NCI-H2196 treated with DMSO at 0.1 percent for 48 hours (cell line): ENCODE measurements around the gene PSMB5.

Experiments used
- DNase-seq: peaks from one replicate; lab custom pipeline; 2025; ENCODE audit not compliant: unreplicated experiment; lab: John Stamatoyannopoulos, UW

The PSMB5 gene

DNA sequence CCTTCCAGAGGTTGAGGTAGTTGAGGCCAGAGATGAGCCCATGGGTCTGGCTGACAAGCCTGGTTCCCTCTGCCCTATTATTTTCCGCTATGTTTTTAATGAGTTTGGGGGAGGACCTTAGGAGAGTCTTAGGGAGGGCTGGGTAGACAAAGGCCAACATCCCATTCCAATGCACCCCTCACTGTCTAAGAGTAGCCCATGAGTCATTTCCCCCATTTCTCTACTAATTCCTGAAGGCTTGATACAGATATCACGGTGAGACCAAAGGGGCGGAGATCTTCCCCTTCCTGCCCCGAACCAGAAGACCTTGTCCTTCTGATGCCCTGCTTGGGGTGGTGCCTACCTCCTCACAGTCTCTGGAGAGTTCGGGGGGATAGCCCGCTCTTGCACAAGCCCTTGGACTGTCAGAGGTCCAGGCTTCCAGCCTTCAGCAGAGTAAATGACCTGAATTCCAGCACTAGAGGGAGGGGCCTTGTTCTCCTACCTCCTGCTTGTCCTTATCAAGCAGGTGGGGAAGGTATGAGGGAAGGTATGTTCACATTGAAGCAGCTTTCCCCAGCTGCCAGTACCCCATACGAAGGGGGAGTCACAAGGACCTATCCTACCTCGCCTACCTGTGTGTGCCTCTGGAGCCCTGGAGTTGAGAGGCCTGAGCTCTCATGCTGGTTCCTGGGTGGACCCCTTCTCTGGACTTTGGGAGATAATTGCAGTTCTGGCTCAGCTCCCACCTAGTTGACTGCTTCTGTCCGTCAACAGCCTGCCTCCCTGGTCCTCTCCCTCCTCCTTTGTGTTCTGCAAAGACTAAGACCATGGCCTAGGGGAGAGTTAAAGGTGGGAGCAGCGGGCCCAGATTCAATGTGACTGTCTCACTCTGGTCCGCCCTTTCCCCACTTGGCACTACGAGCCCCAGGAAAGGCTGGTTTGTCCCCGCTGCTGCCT lies 11.0 kb upstream of the PSMB5 start:
- DNase-seq, result no peak

- DNase-seq, result no peak
Observed at GRCh38 chr14:23044840-23045239, 10.1 kb upstream of the PSMB5 start.

GRCh38 chr14:23043754-23044153 lies 9.1 kb upstream of the PSMB5 start:
- no peak for DNase-seq

GRCh38 chr14:23043145-23043544 lies 8.4 kb upstream of the PSMB5 start:
- DNase-seq, result no peak

DNA sequence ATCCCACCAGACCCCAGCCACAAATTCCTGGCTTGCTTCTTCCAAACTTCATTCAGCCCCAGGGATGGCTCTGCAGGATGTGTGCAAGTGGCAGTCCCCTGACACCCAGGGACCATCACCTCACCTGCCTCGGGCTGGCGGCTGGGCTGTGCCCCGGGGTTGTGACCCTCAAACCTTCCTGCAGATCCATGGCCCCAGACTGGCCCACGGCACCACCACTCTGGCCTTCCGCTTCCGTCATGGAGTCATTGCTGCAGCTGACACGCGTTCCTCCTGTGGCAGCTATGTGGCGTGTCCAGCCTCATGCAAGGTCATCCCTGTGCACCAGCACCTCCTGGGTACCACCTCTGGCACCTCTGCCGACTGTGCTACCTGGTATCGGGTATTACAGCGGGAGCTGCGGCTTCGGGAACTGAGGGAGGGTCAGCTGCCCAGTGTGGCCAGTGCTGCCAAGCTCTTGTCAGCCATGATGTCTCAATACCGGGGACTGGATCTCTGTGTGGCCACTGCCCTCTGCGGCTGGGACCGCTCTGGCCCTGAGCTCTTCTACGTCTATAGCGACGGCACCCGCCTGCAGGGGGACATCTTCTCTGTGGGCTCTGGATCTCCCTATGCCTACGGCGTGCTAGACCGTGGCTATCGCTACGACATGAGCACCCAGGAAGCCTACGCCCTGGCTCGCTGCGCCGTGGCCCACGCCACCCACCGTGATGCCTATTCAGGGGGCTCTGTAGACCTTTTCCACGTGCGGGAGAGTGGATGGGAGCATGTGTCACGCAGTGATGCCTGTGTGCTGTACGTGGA lies 7.7 kb upstream of the PSMB5 start, which contains the start of gene PSMB11:
Gene PSMB11, plus strand, starts transcription at position 51 of the 804 bp plus-strand sequence. Its CDS starts 14 bp downstream, at position 65.
- DNase-seq, result no peak

DNA sequence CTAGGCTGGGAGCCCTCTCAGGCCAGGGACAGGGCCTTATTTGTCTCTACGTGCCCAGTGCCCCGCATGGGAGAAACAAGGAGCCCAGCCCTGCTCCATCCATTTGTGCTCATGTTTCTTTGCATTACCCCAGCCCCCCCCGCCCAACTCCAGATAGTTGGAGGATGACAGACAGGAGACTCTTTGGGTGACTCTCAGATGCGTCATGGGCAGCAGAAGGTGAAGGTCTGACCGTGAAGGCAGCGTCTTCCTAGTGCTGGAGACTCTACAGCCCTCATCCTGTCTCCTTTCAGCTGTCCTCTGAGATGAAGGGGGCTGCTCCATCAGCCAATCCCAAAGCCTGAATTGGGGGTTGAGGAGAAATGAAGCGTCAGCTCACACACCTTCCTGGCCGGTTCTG lies 7.0 kb upstream of the PSMB5 start:
- DNase-seq, result no peak

- DNase-seq, result no peak
Observed at GRCh38 chr14:23040100-23040499, 5.4 kb upstream of the PSMB5 start.

- no peak for DNase-seq
Observed at GRCh38 chr14:23035303-23036144, 824 bp upstream of the PSMB5 start.

- no peak for DNase-seq
Observed at GRCh38 chr14:23033801-23034497, 751 bp downstream of the PSMB5 start.

GRCh38 chr14:23033251-23033727 lies 1.4 kb downstream of the PSMB5 start:
- no peak for DNase-seq

DNA sequence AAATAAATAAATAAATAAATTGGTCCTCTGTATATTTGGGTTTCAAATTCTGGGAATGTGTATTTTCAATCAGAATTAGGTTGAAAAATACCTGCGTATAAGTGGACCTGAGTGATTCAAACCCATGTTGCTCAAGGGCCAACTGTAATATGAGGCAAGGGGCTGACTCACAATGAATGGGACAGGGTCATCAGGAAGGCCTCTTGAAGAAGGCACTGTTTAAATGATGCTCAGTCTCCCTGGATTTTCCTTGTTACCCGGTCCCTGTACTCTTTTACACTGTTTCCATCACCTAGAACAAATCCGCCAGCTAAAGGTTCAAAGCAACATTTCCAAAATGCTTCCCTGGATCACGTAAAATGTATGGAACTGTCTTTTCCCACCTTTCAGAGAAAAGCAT lies 3.8 kb downstream of the PSMB5 start:
- no peak for DNase-seq

GRCh38 chr14:23028799-23029198 lies 5.9 kb downstream of the PSMB5 start:
- DNase-seq, result no peak

- DNase-seq, result no peak
Observed at GRCh38 chr14:23025151-23025814, 9.4 kb downstream of the PSMB5 start.

GRCh38 chr14:23024612-23025075 lies 10.1 kb downstream of the PSMB5 start:
- no peak for DNase-seq

DNA sequence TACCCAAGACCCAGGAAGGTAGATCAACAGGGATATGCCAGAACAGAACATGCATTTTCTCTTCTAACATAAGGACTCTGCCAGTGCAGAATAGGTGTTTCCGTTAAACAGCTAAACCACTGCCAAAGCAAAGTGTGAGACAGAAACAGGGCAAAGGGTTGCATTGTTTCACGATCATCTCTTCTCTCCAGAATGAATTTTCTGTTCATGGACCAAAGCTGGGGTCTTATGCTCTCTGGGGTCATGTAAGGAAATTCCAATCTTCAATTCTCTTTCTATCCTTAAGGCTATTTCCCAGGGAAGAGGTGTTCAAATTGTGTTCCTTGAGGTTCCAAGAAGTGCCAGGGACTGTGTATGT lies 10.9 kb downstream of the PSMB5 start:
- no peak for DNase-seq

DNA sequence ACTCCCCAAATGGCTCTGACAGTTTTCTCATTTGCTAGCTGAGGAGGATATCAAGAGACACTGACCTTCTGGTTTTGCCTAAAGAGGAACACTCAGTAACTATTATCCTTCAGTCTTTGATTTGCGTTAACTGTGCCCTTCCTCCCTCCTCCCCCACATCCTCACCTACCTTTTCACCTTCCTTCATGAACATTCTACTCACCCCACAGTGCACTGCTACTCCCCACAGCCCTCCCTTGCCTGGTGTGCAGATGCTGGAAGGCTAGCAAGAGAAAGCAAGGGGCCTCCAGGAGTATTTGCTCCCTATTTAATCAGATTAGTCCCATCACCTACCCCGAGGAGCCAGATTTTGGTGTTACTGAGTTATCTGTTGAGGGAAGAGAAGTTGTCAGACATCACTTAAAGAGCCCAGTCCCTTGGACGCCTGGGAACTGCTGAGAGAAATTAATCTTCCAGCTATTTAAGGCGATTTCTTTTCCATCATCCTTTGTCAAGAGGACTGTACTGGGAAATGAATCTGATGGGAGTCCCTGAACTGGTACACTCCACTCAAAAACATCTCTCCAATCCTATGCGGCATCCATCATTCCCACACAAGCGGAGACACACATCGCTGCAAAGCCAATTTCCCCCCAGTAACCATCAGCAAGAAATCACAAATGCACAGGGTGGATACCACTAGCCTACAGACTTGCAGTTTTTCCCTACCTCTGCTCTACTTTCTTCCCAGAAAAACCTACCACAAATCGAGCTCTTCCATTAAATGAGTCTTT lies 11.5 kb downstream of the PSMB5 start:
- DNase-seq, result no peak

- DNase-seq, result no peak
Observed at GRCh38 chr14:23021889-23022442, 12.7 kb downstream of the PSMB5 start.

DNA sequence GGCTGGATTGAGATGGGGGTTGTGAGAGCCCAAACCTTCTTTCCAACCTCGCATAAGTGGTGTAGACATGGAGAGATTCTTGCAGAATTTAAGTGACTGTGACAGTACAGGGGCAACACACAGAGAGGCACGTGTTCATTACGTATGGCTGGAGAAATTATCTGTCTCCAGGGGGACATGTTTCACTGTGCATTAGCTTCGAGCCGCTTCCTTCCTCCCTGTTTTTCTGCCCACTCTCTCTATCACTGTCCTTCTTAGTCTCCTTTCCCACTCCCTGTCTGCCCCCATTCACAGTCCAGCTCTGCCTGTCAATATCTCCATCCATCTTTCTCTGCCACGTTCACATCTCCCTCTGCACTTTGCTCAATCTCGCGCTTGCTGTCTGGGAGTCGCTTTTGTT lies 13.3 kb downstream of the PSMB5 start:
- no peak for DNase-seq
